Astrocyte of the cerebellum (primary cell): ENCODE results near the gene TTLL11.

Experiments
- DNase-seq: peaks from one replicate; pipeline ENCODE4 v3.0.0-alpha.2; 2011; ENCODE audit warnings: low read depth
- H3K4me3 ChIP-seq: 2 replicates; pipeline ENCODE4 v1.5.1; 2011; ENCODE audit warnings: mild to moderate bottlenecking, low read depth, low read length, moderate library complexity
- in situ Hi-C: cut with HindIII; loops from 2 replicates; pipeline ENCODE4 v1.10.0; 2017; ENCODE audit warnings: low sequenced_read_pairs
- TF ChIP-seq, protein P1 (sequence below): IDR thresholded peaks from 2 replicates; pipeline ENCODE4 v1.5.1; 2012; ENCODE audit warnings: low read length, low read depth, moderate library complexity, mild to moderate bottlenecking; ENCODE audit errors: missing control alignments

The TTLL11 gene

DNA sequence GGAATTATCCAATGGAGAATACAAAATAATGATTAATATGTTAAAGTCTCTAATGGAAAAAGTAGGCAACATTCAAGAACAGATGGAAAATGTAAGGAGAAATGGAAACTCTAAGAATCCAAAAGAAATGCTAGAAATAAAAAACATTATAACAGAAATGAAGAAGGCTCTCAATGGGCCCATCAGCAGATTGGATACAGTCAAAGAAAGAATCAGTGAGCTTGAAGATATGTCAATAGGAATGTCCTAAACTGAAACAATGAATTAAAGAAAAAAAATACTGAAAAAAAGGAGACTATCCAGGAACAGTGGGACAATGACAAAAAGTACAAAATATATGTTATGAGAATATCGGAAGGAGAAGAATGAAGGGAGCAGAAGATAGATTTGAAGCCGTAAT lies 248.5 kb downstream of the TTLL11 start:
- no peak overlapping the region for H3K4me3 ChIP-seq
- DNase-seq, result no peak
- TF ChIP-seq, protein P1, sequence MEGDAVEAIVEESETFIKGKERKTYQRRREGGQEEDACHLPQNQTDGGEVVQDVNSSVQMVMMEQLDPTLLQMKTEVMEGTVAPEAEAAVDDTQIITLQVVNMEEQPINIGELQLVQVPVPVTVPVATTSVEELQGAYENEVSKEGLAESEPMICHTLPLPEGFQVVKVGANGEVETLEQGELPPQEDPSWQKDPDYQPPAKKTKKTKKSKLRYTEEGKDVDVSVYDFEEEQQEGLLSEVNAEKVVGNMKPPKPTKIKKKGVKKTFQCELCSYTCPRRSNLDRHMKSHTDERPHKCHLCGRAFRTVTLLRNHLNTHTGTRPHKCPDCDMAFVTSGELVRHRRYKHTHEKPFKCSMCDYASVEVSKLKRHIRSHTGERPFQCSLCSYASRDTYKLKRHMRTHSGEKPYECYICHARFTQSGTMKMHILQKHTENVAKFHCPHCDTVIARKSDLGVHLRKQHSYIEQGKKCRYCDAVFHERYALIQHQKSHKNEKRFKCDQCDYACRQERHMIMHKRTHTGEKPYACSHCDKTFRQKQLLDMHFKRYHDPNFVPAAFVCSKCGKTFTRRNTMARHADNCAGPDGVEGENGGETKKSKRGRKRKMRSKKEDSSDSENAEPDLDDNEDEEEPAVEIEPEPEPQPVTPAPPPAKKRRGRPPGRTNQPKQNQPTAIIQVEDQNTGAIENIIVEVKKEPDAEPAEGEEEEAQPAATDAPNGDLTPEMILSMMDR, result no peak
- in situ Hi-C loops, result no loop called here

DNA sequence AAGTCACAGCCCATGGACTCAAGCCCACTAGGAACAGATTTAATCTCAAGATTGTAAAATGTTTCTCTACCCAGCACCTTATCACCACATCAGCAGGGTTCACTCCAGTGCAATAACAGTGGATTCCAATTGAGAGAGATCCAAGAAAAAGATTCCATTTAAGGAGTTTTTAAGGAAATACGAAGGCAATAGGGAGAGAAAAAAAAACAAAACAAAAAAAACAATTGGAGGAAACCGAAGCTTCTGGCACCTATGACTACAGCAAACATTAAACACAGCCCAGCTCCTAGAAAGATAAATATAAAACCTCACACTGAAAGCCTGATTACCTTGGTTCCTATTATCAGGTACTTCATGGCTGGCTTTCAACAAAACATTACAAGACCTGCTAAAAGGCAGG lies 249.0 kb downstream of the TTLL11 start:
- TF ChIP-seq, protein P1, result no peak
- in situ Hi-C loops, result no loop called here
- no peak overlapping the region for H3K4me3 ChIP-seq

DNA sequence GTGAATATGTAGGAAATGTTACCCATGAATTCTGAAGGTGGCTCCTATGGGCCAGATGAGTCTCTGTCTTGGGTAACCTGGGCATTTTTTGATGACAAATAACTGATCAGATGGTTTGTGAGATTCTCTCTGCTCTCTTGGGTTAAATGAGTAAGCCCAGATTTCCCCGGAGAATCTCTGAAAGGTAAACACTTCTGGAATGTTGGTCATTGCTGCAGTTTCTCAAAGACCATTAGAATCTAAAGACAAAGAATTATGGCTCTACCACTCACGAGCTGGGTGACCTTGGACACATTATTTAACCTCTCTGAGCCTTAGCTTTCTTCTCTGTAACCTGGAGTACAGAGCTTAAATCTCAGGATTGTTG lies 250.5 kb downstream of the TTLL11 start:
- no peak for DNase-seq
- TF ChIP-seq, protein P1, result no peak
- no peak overlapping the region for H3K4me3 ChIP-seq
- in situ Hi-C loops, result no loop called here

More for the DNA sequence above, 249.0 kb downstream of the TTLL11 start:
- DNase-seq, result peak; percentile 19

GRCh38 chr9:121841771-121842611 lies 251.1 kb downstream of the TTLL11 start:
- no peak overlapping the region for H3K4me3 ChIP-seq
- no peak for DNase-seq
- in situ Hi-C loops, result no loop called here
- TF ChIP-seq, protein P1, result no peak

- no peak overlapping the region for H3K4me3 ChIP-seq
- in situ Hi-C loops, result no loop called here
- DNase-seq, result no peak
- TF ChIP-seq, protein P1, result no peak
These were observed 252.0 kb downstream of the TTLL11 start for GRCh38 chr9:121840838-121841760.

DNA sequence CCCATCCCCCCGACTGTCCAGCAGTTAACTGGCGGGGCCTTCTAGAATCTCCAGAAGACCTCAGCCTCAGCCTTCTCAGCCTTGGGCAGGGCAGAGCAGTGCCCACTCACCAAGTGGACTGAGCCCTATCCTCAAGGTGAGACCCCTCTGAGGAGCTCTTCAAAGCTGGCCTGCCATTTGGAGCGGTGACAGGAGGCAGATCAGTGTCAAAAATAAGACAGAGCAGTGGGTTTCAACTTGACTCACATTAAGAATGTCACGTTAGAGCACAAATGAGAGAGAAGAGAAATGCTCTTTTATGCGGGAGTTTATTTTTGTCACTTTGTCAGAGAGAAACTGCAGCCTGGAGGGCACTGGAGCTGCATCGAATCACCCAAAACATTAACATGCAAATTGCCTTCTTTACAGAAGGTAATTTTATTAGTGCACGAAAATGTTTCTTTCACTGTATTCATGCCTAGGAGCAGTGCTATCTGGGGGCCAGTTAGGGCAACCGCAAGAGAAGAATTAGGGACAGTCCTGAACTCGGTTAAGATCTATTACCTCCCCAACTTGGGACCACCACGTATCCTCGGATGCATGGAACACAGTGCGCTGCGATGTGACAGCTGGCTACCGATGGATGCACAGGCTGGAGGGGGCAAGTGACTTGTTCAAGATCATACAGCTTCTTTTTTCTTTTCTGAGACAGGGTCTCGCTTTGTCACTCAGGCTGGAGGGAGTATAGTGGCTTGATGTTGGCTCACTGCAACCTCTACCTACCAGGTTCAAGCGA lies 253.2 kb downstream of the TTLL11 start:
- no peak overlapping the region for H3K4me3 ChIP-seq
- in situ Hi-C loops, result no loop called here
- no peak for DNase-seq
- TF ChIP-seq, protein P1, result no peak
